Right atrium auricular region (tissue), 2 donors: ENCODE measurements around the gene FAM222A. TPM values are rescaled to one million over a fixed set of nuclear protein-coding genes. Genes with fewer than 3 reads are reported as not detected.

Experiments
- DNase-seq: peaks from one replicate; pipeline ENCODE4 v3.0.0-alpha.2; 2019; ENCODE audit warnings: low spot score
- H3K27ac ChIP-seq, 2 donors: fragments of 200-600 bp; sonication (generic); 1 replicate in 1 of 2; 2 replicates in 1 of 2; pipeline ENCODE4 v1.5.1; 2016 to 2019
- H3K27me3 ChIP-seq, 2 donors: fragments of 200-600 bp; sonication (generic); one replicate each; pipeline versions ENCODE4 v1.5.1 to v1.6.0; 2017 to 2019
- H3K36me3 ChIP-seq: fragments of 200-600 bp; sonication (generic); one replicate; pipeline ENCODE4 v1.5.1; 2016
- H3K4me1 ChIP-seq, 2 donors: fragments of 200-600 bp; sonication (generic); one replicate each; pipeline versions ENCODE4 v1.5.1 to v1.6.0; 2017 to 2019
- H3K4me3 ChIP-seq, 2 donors: fragments of 200-600 bp; sonication (generic); 1 replicate in 1 of 2; 2 replicates in 1 of 2; pipeline ENCODE4 v1.5.1; 2017 to 2019; ENCODE audit warnings: mild to moderate bottlenecking in 1 of 2, moderate library complexity in 1 of 2
- H3K9me3 ChIP-seq, 2 donors: fragments of 200-600 bp; sonication (generic); one replicate each; pipeline ENCODE4 v1.5.1; 2019
- total RNA-seq, 2 donors: library from RNA; depleted of rRNA; stranded (reverse); fragments of >200 nt; gene quantifications; one replicate each; pipeline ENCODE4 v1.1.0, GENCODE V29; 2016
- TF ChIP-seq, protein P1 (sequence below), 2 donors: fragments of 200-600 bp; sonication (generic); IDR thresholded peaks; one replicate each; pipeline ENCODE4 v1.5.1; 2019; ENCODE audit warnings: antibody characterized with exemption in 2 of 2

The FAM222A gene
- total RNA-seq, 2 donors from 2014 or later, result 23.6 to 32.4 TPM

DNA sequence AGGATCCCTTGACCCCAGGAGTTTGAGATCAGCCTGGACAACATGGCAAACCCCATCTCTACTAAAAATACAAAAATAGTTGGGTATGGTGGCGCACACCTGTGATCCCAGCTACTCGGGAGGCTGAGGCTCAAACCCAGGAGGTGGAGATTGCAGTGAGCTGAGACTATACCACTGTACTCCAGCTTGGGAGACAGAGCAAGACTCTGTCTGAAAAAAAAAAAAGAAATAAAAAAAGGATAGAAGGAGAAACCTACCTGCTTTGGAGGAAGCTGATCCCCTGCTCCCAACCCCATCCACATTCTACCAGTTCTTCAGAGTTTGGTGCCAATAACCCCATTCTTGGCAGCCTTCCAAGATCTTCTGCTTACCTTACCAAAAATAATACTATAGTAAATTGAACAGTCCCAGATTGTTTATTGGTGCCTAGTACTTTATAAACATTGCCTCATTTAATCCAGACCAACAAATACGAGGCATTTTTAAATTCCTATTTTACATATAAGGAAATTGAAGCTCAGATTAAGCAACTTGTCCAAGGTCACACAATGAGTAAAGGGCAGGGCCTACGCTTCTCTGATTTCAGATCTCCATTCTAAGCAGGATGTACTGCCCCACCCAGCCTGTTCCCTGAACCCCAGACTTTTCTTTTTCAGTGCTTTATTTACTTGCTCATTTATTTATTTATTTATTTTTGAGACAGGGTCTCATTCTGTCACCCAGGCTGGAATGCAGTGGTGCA is 33.2 kb upstream of the FAM222A start:
- Histone ChIP-seq H3K27me3 (no peaks in the 10 kb centered on the region), H3K4me3 (no peak overlapping the region), H3K4me1 (no peaks in the 10 kb centered on the region), H3K27ac (no peak overlapping the region), H3K9me3 (no peaks in the 10 kb centered on the region), H3K36me3 (no peaks in the 10 kb centered on the region)
- TF ChIP-seq, protein P1, sequence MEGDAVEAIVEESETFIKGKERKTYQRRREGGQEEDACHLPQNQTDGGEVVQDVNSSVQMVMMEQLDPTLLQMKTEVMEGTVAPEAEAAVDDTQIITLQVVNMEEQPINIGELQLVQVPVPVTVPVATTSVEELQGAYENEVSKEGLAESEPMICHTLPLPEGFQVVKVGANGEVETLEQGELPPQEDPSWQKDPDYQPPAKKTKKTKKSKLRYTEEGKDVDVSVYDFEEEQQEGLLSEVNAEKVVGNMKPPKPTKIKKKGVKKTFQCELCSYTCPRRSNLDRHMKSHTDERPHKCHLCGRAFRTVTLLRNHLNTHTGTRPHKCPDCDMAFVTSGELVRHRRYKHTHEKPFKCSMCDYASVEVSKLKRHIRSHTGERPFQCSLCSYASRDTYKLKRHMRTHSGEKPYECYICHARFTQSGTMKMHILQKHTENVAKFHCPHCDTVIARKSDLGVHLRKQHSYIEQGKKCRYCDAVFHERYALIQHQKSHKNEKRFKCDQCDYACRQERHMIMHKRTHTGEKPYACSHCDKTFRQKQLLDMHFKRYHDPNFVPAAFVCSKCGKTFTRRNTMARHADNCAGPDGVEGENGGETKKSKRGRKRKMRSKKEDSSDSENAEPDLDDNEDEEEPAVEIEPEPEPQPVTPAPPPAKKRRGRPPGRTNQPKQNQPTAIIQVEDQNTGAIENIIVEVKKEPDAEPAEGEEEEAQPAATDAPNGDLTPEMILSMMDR (IDR thresholded peaks at IDR 0.05), result no peak
- no peak for DNase-seq

DNA sequence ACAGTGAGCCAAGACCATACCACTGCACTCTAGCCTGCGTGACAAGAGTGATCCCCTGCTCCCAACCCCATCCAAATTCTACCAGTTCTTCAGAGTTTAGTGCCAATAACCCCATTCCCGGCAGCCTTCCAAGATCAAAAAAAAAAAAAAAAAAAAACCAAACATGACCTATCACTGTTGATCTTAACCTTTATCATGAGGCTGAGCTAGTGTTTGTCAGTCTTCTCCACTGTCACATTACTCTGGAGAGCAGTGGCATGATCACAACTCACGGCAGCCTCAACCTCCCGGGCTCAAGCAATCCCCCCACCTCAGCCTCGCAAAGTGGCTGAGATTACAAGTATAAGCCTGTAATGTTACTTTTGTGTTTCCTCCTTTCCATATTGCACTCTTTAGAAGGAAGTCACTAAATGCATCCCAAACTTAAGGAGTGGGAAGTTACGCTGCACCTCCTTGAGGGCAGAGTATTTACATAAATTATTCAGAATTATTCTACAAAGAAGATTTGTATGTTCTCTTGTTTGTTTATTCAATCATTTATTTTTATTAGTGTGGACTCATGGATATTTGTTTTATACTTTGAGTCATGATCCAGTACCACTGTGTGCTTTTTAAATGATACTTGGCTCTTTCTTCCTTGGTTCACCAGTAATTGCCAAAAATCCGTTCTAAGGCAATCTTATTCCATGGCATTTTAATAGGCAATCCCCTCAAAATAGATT is 31.5 kb upstream of the FAM222A start:
- H3K27me3 ChIP-seq, result no peaks in the 10 kb centered on the region
- H3K9me3 ChIP-seq, result no peaks in the 10 kb centered on the region
- TF ChIP-seq, protein P1 (IDR thresholded peaks at IDR 0.05), result no peak
- H3K36me3 ChIP-seq, result no peaks in the 10 kb centered on the region
- H3K4me1 ChIP-seq, result no peaks in the 10 kb centered on the region
- H3K27ac ChIP-seq, result no peak overlapping the region
- H3K4me3 ChIP-seq, result no peak overlapping the region
- DNase-seq, result no peak

DNA sequence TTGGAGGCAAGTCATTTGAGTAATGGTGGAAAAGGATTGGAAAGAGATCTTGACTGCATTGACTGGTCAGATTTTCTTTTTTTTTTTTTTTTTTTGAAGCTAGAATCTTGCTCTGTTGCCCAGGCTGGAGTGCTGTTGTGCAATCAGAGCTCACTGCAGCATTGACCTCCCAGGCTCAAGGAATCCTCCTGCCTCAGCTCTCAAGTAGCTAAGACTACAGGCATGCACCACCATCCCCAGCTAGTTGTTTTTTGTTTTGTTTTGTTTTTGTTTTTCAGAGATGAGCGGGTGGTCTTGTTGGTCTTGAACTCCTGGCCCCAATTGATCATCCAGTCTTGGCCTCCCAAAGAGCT is 30.9 kb upstream of the FAM222A start:
- Histone ChIP-seq H3K9me3 (no peaks in the 10 kb centered on the region), H3K4me3 (no peak overlapping the region), H3K4me1 (no peaks in the 10 kb centered on the region), H3K27me3 (no peaks in the 10 kb centered on the region), H3K27ac (no peak overlapping the region), H3K36me3 (no peaks in the 10 kb centered on the region)
- no peak for DNase-seq
- TF ChIP-seq, protein P1 (IDR thresholded peaks at IDR 0.05), result no peak

DNA sequence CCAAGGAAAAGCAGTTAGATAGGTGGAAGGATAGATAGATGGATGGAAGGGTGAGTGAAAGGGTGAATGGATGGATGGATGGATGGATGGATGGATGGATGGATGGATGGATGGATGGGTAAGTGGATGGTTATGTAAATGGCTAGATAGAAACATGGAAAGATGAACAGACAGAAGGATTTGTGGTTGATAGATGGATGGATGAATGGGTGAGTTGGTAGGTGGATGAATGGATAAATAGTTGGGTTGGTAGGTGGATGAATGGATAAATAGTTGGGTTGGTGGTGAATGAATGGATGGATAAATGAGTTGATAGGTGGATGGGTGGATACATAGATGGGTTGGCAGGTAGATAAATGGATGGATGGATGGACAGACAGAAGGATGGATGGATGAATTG is 30.3 kb upstream of the FAM222A start:
- TF ChIP-seq, protein P1 (IDR thresholded peaks at IDR 0.05), result no peak
- no peak overlapping the region for H3K4me3 ChIP-seq
- H3K27me3 ChIP-seq, result no peaks in the 10 kb centered on the region
- H3K36me3 ChIP-seq, result no peaks in the 10 kb centered on the region
- H3K4me1 ChIP-seq, result no peaks in the 10 kb centered on the region
- no peak for DNase-seq
- no peaks in the 10 kb centered on the region for H3K9me3 ChIP-seq
- H3K27ac ChIP-seq, result no peak overlapping the region

DNA sequence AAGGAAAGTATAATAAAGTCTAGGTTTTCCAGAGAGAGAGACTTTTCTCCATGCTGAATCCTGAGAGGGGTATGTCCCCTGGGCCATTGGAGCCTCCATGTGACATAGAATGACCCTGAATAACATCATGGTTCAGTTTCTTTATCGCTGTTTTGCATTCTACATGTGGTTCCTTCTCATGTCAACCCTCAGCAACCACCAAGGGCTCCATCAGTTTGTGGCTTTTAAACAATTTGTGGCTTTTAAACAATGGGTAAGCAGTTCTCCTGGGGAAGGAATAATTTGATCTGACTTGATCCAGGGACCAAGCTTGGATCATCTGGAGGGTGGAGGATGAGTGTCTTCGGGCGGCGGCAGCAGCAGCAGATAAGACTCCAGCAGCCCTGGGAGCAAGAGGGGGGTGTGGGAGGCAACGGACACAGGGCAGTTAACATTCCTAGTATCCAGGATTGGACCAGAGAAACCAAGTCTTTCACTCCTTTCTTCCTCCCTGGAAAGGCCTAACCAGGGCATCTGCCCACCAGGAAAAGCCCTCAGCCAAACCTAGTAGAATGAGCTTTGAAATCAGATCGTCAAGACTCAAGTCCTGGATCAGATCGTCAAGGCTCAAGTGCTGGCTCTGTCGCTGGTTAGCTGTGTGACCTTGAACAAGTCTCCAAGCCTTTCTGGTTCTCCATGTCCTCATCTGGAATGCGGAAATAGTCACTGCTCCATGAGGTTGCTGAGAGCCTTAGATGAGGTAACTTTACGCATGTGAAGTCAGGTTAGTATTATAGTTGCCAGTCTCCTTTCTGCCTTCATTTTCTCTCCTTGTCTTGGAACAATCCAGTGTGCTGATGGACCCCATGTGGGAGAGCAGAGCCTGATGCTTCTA is 27.8 kb upstream of the FAM222A start:
- no peak overlapping the region for H3K27ac ChIP-seq
- no peak overlapping the region for H3K4me3 ChIP-seq
- no peaks in the 10 kb centered on the region for H3K4me1 ChIP-seq
- no peaks in the 10 kb centered on the region for H3K9me3 ChIP-seq
- DNase-seq, result no peak
- TF ChIP-seq, protein P1 (IDR thresholded peaks at IDR 0.05), result no peak
- H3K27me3 ChIP-seq, result no peaks in the 10 kb centered on the region
- no peaks in the 10 kb centered on the region for H3K36me3 ChIP-seq
